Erythroblast (primary cell): ENCODE data around the gene CDH5.

Experiments used
- DNase-seq, 2 experiments: peaks; one replicate each; lab custom pipeline; 2025; lab: John Stamatoyannopoulos, UW
- GATA1 ChIP-seq: IDR thresholded peaks from 2 replicates; pipeline ENCODE4 v1.6.1; 2011; ENCODE audit warnings: low read depth, mild to moderate bottlenecking, control low read depth, low read length, moderate library complexity
- POLR2A ChIP-seq: IDR thresholded peaks from 2 replicates; pipeline ENCODE4 v1.6.1; 2011; ENCODE audit warnings: mild to moderate bottlenecking, low read length

The CDH5 gene

DNA sequence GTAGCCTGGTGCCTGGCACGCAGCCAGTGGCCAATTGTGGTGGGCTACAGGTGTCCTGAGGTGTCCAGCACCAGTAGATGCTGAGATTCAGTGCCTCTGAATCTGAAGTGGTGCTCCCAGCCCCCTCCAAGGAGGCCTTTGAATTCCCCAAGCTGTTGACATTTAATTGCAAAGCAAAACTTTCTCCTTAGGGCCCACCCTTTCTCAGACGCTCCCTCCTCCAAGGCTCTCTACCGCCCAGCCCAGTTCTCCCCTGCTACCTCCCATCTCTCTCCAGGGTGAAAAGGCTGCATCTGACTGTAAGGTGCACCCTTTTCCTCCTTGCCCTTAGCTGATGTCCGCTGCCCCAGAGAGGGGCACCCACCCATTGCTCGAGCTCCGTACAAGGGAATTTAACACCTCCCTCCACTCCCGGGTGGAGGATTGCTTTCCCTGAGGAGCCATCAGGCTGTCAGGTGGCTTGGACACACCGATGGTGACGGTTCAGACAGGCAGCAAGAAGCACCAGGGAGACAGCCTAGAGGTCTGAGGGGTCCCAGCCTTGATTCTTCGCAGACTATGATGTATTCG, 62.3 kb downstream of the CDH5 start:
- no peak for DNase-seq
- TF ChIP-seq POLR2A (no peak), GATA1 (no peak)

DNA sequence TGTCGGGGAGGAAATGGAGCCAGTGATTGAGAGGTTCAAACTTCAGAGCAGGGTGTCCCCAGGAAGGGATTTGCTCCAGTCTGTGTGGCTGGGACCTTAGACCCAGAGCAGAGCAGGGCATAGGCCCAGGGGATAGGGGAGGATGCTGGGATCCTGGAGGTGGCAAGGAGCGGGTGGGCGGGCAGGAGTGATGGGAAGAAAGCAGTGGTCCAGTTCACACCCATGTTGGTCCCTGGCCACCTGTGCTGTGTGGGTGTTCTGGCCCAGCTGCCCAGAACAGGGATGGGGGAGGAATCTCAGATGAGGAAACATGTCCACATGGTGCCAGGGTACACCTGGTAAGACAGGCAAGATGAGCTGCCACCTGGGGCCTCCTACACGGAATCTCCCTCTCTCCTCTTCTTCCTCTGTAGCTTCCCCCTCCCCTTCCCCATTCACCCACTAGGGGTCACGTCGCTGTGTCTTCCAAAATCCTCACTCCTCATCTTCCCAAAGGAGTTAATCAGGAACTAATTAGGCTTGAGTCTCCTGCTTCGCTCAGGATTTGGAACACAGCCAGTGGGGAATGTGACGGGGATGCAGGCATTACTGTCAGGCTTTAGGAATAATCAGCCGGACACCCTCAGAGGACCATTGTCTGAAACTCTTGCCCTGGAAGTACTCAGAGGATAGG, 62.9 kb downstream of the CDH5 start:
- no peak for TF ChIP-seq GATA1
- no peak for TF ChIP-seq POLR2A
- no peak for DNase-seq

DNA sequence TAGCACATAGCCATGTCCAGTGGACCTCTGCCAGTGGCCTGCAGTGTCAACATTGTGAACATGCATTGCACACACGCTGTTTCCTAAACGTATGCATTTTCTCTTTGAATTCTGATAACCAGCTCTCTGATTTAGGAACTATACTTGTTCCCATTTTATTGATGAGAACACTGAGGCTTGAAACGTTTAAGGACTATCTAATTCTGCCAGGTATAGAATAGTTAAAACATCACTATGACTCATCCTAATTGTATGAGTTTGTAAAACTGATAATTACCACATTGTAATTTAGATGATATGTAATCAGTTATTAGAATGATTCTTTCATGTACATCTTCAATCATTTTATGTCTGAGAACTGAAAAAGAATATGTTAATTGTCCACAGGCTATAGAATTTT, 63.7 kb downstream of the CDH5 start:
- TF ChIP-seq POLR2A (no peak), GATA1 (no peak)
- DNase-seq: no peak

DNA sequence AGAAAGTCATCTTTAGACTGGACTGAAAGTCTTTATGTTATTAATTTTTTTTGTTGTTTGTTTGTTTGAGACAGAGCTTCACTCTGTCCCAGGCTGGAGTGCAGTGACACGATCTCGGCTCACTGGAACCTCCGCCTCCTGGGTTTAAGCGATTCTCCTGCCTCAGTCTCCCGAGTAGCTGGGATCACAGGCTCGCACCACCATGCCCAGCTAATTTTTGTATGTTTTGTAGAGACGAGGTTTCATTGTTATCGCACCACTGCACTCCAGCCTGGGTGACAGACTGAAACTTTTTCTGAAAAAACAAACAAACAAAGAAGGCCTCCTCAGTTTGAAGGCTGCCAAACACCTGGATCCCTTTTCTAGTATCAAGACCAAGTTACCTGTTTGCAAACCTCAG, 65.3 kb downstream of the CDH5 start:
- no peak for DNase-seq
- TF ChIP-seq POLR2A: no peak
- no peak for TF ChIP-seq GATA1

GRCh38 chr16:66432429-66432828, 65.9 kb downstream of the CDH5 start:
- no peak for DNase-seq
- no peak for TF ChIP-seq GATA1
- no peak for TF ChIP-seq POLR2A

GRCh38 chr16:66434619-66435430, 68.3 kb downstream of the CDH5 start:
- no peak for DNase-seq
- TF ChIP-seq POLR2A (no peak), GATA1 (no peak)

- TF ChIP-seq GATA1: no peak
- no peak for TF ChIP-seq POLR2A
- DNase-seq: no peak
Measured at GRCh38 chr16:66435896-66436295, 69.4 kb downstream of the CDH5 start.

DNA sequence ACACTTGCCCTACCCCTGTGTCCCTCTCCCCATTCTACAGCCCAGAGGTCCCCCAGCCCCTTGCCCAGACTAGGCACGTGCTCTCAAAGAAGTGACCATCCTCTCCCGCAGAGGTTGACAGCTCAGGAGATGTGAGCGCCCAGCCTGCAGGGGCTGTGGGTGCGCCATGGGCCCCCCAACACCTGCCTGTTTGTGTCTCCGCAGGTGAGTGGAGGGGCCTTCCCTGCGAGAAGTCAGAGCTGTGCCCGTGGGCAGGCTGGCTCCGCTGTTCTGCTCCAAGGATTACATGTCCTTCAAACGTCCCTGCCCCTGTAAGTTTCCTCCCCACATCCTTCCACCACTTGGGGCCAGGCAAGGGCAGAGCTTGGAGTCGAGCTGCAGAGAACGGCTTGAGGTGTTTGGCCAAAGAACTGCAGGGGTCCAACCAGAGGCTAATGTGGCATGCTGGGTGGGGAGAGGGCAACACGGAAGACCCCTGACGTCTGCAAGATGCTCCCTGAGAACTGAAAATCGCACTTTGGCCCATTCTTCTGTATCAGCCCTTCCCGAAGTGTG, 71.0 kb downstream of the CDH5 start:
- TF ChIP-seq GATA1: no peak
- TF ChIP-seq POLR2A: no peak

DNA sequence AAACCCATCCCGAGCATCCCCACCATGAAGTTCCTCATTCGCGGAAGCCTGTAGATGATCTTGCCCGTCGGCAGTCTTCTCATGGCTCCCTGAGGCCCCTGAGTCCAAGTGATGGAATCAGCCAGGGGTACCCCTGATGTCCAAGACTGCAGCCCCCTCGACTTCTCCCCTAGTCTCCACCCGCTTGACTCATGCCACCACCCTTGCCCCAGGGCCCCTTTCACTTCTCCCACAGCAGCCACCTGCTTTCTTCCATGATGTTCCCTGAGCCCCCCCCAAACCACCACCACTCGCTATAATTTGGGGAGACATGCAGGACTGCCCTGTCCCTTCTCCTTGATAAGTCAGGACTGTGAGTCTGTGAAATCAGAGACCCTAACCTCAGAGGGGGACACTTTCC, 72.0 kb downstream of the CDH5 start:
- DNase-seq: no peak
- TF ChIP-seq POLR2A: no peak
- no peak for TF ChIP-seq GATA1

More for the DNA sequence above, 71.0 kb downstream of the CDH5 start:
- DNase-seq: no peak

DNA sequence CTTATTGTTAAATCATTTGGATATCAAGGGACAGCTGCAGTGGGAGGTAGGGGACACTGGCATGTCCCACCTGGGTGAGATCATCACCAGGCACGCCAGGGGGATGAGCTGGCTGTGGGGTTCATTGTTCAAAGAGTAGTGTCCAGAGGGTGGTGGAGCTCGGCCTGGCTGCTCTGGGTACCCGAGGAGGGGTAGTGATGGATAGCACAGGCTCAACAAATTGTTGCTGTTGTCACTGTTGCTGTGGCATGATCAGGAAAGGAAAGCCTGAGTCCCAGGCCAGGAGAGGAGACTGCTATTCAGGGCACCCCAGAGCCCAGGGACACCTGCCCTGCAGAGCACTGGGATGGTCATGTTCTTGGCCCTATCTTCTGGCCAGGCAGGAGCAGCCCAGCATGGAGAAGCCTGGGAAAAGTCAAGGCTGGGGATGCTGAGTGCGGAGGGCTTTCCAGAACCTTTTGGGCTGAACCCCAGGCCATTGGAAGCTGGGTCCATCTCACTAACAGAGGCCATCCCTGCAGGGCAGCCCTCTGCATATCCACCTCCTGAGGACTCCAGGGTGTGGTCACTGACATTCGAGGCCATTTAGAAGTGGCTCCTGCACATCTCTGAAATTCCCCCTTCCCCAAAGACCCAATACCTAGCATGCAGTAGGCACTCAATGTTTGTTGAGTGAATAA, 72.7 kb downstream of the CDH5 start:
- DNase-seq: no peak
- TF ChIP-seq POLR2A (no peak), GATA1 (no peak)

DNA sequence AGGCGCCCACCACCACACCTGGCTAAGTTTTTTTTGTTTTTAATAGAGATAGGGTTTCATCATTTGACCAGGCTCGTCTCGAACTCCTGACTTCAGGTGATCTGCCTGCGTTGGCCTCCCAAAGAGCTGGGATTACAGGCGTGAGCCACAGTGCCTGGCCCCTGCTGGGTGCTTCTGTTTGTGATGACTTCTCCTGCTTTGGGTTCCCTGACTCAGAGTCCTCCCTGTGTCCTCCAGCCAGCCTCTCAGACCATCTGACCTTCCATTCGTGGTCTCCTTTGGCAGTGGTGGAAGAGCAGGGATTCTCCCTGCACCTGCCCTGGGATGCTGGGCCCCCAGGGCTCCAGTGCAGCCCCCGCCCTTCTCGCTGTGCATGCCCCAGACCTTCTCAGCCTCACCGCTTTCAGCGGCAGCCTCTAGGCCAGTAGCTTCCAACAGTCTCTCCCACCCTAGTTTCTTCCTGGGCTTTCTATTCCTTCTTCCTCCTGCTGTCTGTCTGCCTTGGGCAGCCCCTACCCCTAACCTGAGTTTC, 73.8 kb downstream of the CDH5 start:
- TF ChIP-seq POLR2A: no peak
- TF ChIP-seq GATA1: no peak
- no peak for DNase-seq

DNA sequence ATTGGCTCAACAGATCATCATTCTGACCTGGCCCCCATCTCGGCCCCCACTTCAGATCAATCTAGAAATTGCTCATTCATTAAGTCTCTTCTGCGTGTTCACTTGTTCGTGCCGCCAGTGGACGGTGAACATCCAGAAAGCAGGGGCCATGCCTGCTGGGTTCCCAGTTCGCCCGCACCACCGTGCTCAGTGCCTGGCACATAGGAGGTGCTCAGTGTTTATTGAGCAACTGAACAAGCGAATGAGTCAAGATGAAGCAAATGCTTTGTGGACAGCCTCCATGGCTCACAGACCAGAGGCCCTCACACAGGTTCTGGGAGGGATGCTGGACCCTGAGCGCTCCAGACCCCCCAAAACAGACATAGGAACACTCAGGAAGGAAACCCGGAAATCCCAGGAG, 74.5 kb downstream of the CDH5 start:
- no peak for DNase-seq
- TF ChIP-seq GATA1 (no peak), POLR2A (no peak)

GRCh38 chr16:66441586-66442375, 75.3 kb downstream of the CDH5 start:
- TF ChIP-seq GATA1 (no peak), POLR2A (no peak)
- DNase-seq: no peak
